ENCODE data around the gene C7. TPM values are rescaled to one million over a fixed set of nuclear protein-coding genes. Genes with fewer than 3 reads are reported as not detected.
"Not testable (repeated sequence)": the region's sequence is repeated elsewhere in the genome, so short reads cannot be mapped to it uniquely, and the experiment has no call there.

C7 gene
- total and polyA plus RNA-seq, 8 donors = 22.4 to 317 (median 181) TPM

DNA sequence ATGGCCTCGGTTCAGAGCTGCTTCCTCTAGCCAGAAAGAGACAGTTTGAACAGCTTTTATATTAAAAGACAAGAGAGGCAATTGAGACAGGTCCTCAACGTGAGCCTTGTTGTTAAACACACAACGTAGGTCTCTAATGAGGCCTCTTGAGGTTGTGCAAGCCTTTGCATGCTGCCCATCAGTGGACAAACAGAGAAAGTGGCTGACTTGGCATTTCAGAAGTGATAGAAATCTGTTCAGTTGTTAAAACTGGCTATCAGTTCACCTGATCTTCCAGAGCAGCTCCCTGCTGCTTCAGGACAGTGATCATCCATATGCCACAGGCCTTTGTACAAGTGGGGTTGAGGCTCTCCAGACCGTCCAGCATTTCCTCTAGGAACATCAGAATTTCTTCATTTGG, 103.0 kb downstream of the C7 start:
- Histone ChIP-seq H3K4me1 (no peaks in the 10 kb centered on the region), H3K27ac (no peak overlapping the region), H3K4me3 (no peak overlapping the region), H3K9me3 (no peaks in the 10 kb centered on the region), H3K27me3 (no peaks in the 10 kb centered on the region), H3K36me3 (no peaks in the 10 kb centered on the region)
- TF ChIP-seq, protein P1, sequence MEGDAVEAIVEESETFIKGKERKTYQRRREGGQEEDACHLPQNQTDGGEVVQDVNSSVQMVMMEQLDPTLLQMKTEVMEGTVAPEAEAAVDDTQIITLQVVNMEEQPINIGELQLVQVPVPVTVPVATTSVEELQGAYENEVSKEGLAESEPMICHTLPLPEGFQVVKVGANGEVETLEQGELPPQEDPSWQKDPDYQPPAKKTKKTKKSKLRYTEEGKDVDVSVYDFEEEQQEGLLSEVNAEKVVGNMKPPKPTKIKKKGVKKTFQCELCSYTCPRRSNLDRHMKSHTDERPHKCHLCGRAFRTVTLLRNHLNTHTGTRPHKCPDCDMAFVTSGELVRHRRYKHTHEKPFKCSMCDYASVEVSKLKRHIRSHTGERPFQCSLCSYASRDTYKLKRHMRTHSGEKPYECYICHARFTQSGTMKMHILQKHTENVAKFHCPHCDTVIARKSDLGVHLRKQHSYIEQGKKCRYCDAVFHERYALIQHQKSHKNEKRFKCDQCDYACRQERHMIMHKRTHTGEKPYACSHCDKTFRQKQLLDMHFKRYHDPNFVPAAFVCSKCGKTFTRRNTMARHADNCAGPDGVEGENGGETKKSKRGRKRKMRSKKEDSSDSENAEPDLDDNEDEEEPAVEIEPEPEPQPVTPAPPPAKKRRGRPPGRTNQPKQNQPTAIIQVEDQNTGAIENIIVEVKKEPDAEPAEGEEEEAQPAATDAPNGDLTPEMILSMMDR (IDR thresholded peaks at IDR 0.05) = no peak
- no peak for TF ChIP-seq POLR2A (IDR thresholded peaks at IDR 0.05)
- no peak for DNase-seq
- 68 to 77% (median 70%) methylated on average over 4 of the region's 4 CpGs for whole genome bisulfite sequencing, 5 donors
- intact Hi-C loops (cut with DNase I; ENCODE audit: low total_unique reads) = no loop called here

DNA sequence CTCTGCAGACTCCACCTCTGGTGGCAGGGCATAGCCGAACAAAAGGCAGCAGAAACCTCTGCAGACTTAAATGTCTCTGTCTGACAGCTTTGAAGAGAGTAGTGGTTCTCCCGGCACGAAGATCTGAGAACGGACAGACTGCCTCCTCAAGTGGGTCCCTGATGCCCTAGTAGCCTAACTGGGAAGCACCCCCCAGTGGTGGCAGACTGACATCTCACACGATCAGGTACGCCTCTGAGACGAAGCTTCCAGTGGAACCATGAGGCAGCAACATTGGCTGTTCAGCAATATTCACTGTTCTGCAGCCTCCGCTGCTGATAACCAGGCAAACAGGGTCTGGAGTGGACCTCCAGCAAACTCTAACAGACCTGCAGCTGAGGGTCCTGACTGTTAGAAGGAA, 113.3 kb downstream of the C7 start:
- H3K9me3 ChIP-seq = peaks cover 0 to 11% (median 8%) of the 10 kb centered on the region in 4 donors
- H3K36me3 ChIP-seq; DNase-seq; H3K27ac ChIP-seq; H3K4me3 ChIP-seq; H3K4me1 ChIP-seq; H3K27me3 ChIP-seq; intact Hi-C loops (cut with DNase I; ENCODE audit: low total_unique reads): not testable (repeated sequence)
- WGBS, 5 donors = 85 to 98% (median 93%) methylated on average over 7 to 8 of the region's 8 CpGs

Small RNA genes lying within 50 kb of the gene (small RNA-seq; reads per million reads assigned to genes)
- gene AC114967.1 = 0 reads per million in 4 donors
- 0 reads per million in 4 donors for gene RNU7-161P

Other genes starting within 250 kb of the C7 start
- 10 to 100 TPM; 10.5 to 31.7 (median 18.4) TPM for gene PTGER4, start 229.6 kb upstream of the C7 start, total RNA-seq
- gene PTGER4, start 229.6 kb upstream of the C7 start, polyA plus RNA-seq = 10 to 100 TPM in 1 of 3 donors, 1 to 10 TPM in 2; 1.9 to 23.4 (median 7.5) TPM
- gene TTC33, start 153.5 kb upstream of the C7 start, total RNA-seq = 10 to 100 TPM in 2 of 5 donors, 1 to 10 TPM in 2, under 1 TPM in 1; 0.29 to 41.5 (median 7.5) TPM
- 1 to 10 TPM; 5.8 to 7.8 (median 6.2) TPM for gene TTC33, start 153.5 kb upstream of the C7 start, polyA plus RNA-seq
- 100 to 1,000 TPM in 2 of 5 donors, 10 to 100 TPM in 3; 31.9 to 170 (median 85.8) TPM for gene PRKAA1, start 111.1 kb upstream of the C7 start, total RNA-seq
- gene PRKAA1, start 111.1 kb upstream of the C7 start, polyA plus RNA-seq = 10 to 100 TPM; 17.8 to 23.7 (median 20.1) TPM
- 1,000 to 10,000 TPM in 1 of 5 donors, 100 to 1,000 TPM in 3, 10 to 100 TPM in 1; 87.9 to 1,694 (median 446) TPM for gene RPL37, start 74.3 kb upstream of the C7 start, total RNA-seq
- gene RPL37, start 74.3 kb upstream of the C7 start, polyA plus RNA-seq = 1,000 to 10,000 TPM; 1,957 to 2,879 (median 2,142) TPM
- gene CARD6, start 68.1 kb upstream of the C7 start, total RNA-seq = 10 to 100 TPM in 3 of 5 donors, 1 to 10 TPM in 2; 2.0 to 30.8 (median 16.9) TPM
- 10 to 100 TPM in 2 of 3 donors, 1 to 10 TPM in 1; 4.0 to 10.9 (median 10.5) TPM for gene CARD6, start 68.1 kb upstream of the C7 start, polyA plus RNA-seq
- gene MROH2B, start 161.8 kb downstream of the C7 start, total RNA-seq = not detected
- gene MROH2B, start 161.8 kb downstream of the C7 start, polyA plus RNA-seq = not detected